Ishikawa (cell line): ENCODE results near the gene NUP54.

Experiments used
- CEBPB ChIP-seq: IDR thresholded peaks from 2 replicates; pipeline ENCODE4 v1.6.1; 2012
- CREB1 ChIP-seq: IDR thresholded peaks from 2 replicates; pipeline ENCODE4 v1.6.1; 2012; ENCODE audit warnings: low read depth
- EGR1 ChIP-seq: IDR thresholded peaks from 2 replicates; pipeline ENCODE4 v1.6.1; 2012
- EP300 ChIP-seq: IDR thresholded peaks from 2 replicates; pipeline ENCODE4 v1.6.1; 2012; ENCODE audit warnings: borderline replicate concordance
- FOXM1 ChIP-seq: IDR thresholded peaks from 2 replicates; pipeline ENCODE4 v1.6.1; 2012; ENCODE audit warnings: low read depth, borderline replicate concordance
- MAX ChIP-seq: IDR thresholded peaks from 2 replicates; pipeline ENCODE4 v1.6.1; 2012
- NFIC ChIP-seq: IDR thresholded peaks from 2 replicates; pipeline ENCODE4 v1.6.1; 2012
- RAD21 ChIP-seq: IDR thresholded peaks from 2 replicates; pipeline ENCODE4 v1.6.1; 2012; ENCODE audit warnings: low read depth
- REST ChIP-seq: IDR thresholded peaks from 2 replicates; pipeline ENCODE4 v1.6.1; 2012; ENCODE audit warnings: low read depth, mild to moderate bottlenecking
- TAF1 ChIP-seq: IDR thresholded peaks from 2 replicates; pipeline ENCODE4 v1.6.1; 2012; ENCODE audit warnings: low read depth, mild to moderate bottlenecking
- TCF12 ChIP-seq: IDR thresholded peaks from 2 replicates; pipeline ENCODE4 v1.6.1; 2012; ENCODE audit warnings: low read depth
- TEAD4 ChIP-seq: IDR thresholded peaks from 2 replicates; pipeline ENCODE4 v1.6.1; 2012
- USF1 ChIP-seq: IDR thresholded peaks from 2 replicates; pipeline ENCODE4 v1.6.1; 2012
- YY1 ChIP-seq: IDR thresholded peaks from 2 replicates; pipeline ENCODE4 v1.6.1; 2012; ENCODE audit warnings: low read depth
- ZBTB7A ChIP-seq: IDR thresholded peaks from 2 replicates; pipeline ENCODE4 v1.6.1; 2012; ENCODE audit warnings: low read depth

Gene NUP54

GRCh38 chr4:76178296-76178695 is 30.1 kb upstream of the NUP54 start:
- TF ChIP-seq CEBPB (no peak), EGR1 (no peak), REST (no peak), YY1 (no peak), ZBTB7A (no peak), MAX (no peak), USF1 (no peak), TEAD4 (no peak), EP300 (no peak), CREB1 (no peak), TCF12 (no peak), RAD21 (no peak), NFIC (no peak), FOXM1 (no peak), TAF1 (no peak)

- no peak for TF ChIP-seq FOXM1
- no peak for TF ChIP-seq TEAD4
- no peak for TF ChIP-seq TAF1
- TF ChIP-seq YY1: no peak
- TF ChIP-seq REST: no peak
- no peak for TF ChIP-seq EP300
- no peak for TF ChIP-seq CREB1
Measured at GRCh38 chr4:76177709-76178108, 29.5 kb upstream of the NUP54 start.

- TF ChIP-seq YY1 (no peak), MAX (no peak), FOXM1 (no peak), REST (no peak), EGR1 (no peak), CREB1 (no peak), TAF1 (no peak), EP300 (no peak), TEAD4 (no peak), ZBTB7A (no peak), USF1 (no peak), NFIC (no peak)
Measured at GRCh38 chr4:76175336-76175735, 27.1 kb upstream of the NUP54 start.

GRCh38 chr4:76174216-76174615 is 26.0 kb upstream of the NUP54 start:
- TF ChIP-seq USF1 (no peak), EP300 (no peak), TEAD4 (no peak), MAX (no peak)
